HEK293T (cell line): Measurements from ENCODE around the gene SLC35A1.

Experiments
- CTBP1 ChIP-seq: fragments of 450-650 bp; IDR thresholded peaks from 2 replicates; pipeline ENCODE4 v1.6.1; 2016; ENCODE audit warnings: borderline replicate concordance
- ELF4 ChIP-seq: fragments of 450-650 bp; IDR thresholded peaks from 2 replicates; pipeline ENCODE4 v1.6.1; 2017; ENCODE audit warnings: antibody characterized with exemption
- FOXK2 ChIP-seq: fragments of 450-650 bp; IDR thresholded peaks from 2 replicates; pipeline ENCODE4 v1.6.1; 2016; ENCODE audit warnings: mild to moderate bottlenecking
- FOXM1 ChIP-seq: fragments of 450-650 bp; IDR thresholded peaks from 2 replicates; pipeline ENCODE4 v1.6.1; 2017; ENCODE audit warnings: mild to moderate bottlenecking, borderline replicate concordance
- HDGF ChIP-seq: fragments of 450-650 bp; IDR thresholded peaks from 2 replicates; pipeline ENCODE4 v1.6.1; 2017; ENCODE audit warnings: antibody characterized with exemption, borderline replicate concordance
- NFRKB ChIP-seq: fragments of 450-650 bp; IDR thresholded peaks from 2 replicates; pipeline ENCODE4 v1.6.1; 2016; ENCODE audit warnings: mild to moderate bottlenecking, moderate library complexity
- PKNOX1 ChIP-seq: fragments of 450-650 bp; IDR thresholded peaks from 2 replicates; pipeline ENCODE4 v1.6.1; 2016
- SP1 ChIP-seq: fragments of 450-650 bp; IDR thresholded peaks from 2 replicates; pipeline ENCODE4 v1.6.1; 2017
- TARDBP ChIP-seq: fragments of 450-650 bp; IDR thresholded peaks from 2 replicates; pipeline ENCODE4 v1.6.1; 2016

GRCh38 chr6:87501809-87502572 lies 29.2 kb downstream of the SLC35A1 start:
- TF ChIP-seq FOXM1 (no peak), SP1 (no peak), PKNOX1 (no peak), FOXK2 (no peak), HDGF (no peak), NFRKB (no peak), ELF4 (no peak), TARDBP (no peak), CTBP1 (no peak)
